Gastroesophageal sphincter (tissue), 4 donors: Measurements from ENCODE around the gene PRDM5. TPM values are rescaled to one million over a fixed set of nuclear protein-coding genes. Genes with fewer than 3 reads are reported as not detected.
A peak's percentile ranks its signal among the peaks of the same experiment; 100 is the strongest.

Source experiments
- ATAC-seq: fragments of 150-250 bp; one replicate; pipeline ENCODE4 v1.9.1; 2016; ENCODE audit warnings: mild to moderate bottlenecking, moderate library complexity
- H3K27ac ChIP-seq, 4 donors: fragments of 200-600 bp; sonication (generic) in 3 of 4; 1 replicate in 3 of 4; 2 replicates in 1 of 4; pipeline ENCODE4 v1.5.1; 2016 to 2019
- H3K27me3 ChIP-seq: fragments of 200-600 bp; sonication (generic); one replicate; pipeline ENCODE4 v1.5.1; 2019
- H3K36me3 ChIP-seq, 2 donors: fragments of 200-600 bp; sonication (generic); one replicate each; pipeline ENCODE4 v1.5.1; 2019; ENCODE audit warnings: control low read depth in 1 of 2
- H3K4me1 ChIP-seq, 3 donors: fragments of 200-600 bp; sonication (generic); 1 replicate in 2 of 3; 2 replicates in 1 of 3; pipeline ENCODE4 v1.5.1; 2016 to 2019; ENCODE audit warnings: control low read depth in 2 of 3
- H3K4me3 ChIP-seq, 2 donors: fragments of 200-600 bp; sonication (generic); one replicate each; pipeline ENCODE4 v1.5.1; 2019; ENCODE audit warnings: mild to moderate bottlenecking in 1 of 2, moderate library complexity in 1 of 2
- H3K9me3 ChIP-seq, 3 donors: fragments of 200-600 bp; sonication (generic); one replicate each; pipeline ENCODE4 v1.5.1; 2017 to 2019; ENCODE audit warnings: control low read depth in 2 of 3
- EP300 ChIP-seq: sonication (generic); formaldehyde crosslinking; IDR thresholded peaks from one replicate; pipeline ENCODE4 v1.6.1; 2017; ENCODE audit warnings: antibody characterized with exemption, mild to moderate bottlenecking
- POLR2A ChIP-seq, 2 donors: fragments of 450-650 bp; IDR thresholded peaks; one replicate each; pipeline ENCODE4 v1.6.1; 2017; ENCODE audit warnings: antibody characterized with exemption in 2 of 2, mild to moderate bottlenecking in 2 of 2, moderate library complexity in 1 of 2
- POLR2AphosphoS5 ChIP-seq: sonication (generic); formaldehyde crosslinking; IDR thresholded peaks from one replicate; pipeline ENCODE4 v1.6.1; 2017; ENCODE audit warnings: antibody characterized with exemption
- WGBS, 2 donors: methylation state at CpG; one replicate each; pipeline ENCODE4 v1.1.5; 2018; ENCODE audit warnings: low coverage in 1 of 2; 5-methylcytosine and 5-hydroxymethylcytosine counted together
- total RNA-seq, 4 donors: library from RNA; depleted of rRNA; stranded (reverse); fragments of >200 nt; gene quantifications; one replicate each; pipeline ENCODE4 v1.1.0, GENCODE V29; 2016
- TF ChIP-seq, protein P1 (sequence below), 4 experiments: fragments of 200-600 bp in 2 of 4; fragments of 450-650 bp in 2 of 4; sonication (generic) in 1 of 4; IDR thresholded peaks; one replicate each; pipeline ENCODE4 v1.5.1; 2017 to 2019; ENCODE audit warnings: antibody characterized with exemption in 4 of 4, mild to moderate bottlenecking in 2 of 4, moderate library complexity in 2 of 4

The PRDM5 gene
- total RNA-seq = 10 to 100 TPM; 10.6 to 33.9 (median 18.9) TPM

DNA sequence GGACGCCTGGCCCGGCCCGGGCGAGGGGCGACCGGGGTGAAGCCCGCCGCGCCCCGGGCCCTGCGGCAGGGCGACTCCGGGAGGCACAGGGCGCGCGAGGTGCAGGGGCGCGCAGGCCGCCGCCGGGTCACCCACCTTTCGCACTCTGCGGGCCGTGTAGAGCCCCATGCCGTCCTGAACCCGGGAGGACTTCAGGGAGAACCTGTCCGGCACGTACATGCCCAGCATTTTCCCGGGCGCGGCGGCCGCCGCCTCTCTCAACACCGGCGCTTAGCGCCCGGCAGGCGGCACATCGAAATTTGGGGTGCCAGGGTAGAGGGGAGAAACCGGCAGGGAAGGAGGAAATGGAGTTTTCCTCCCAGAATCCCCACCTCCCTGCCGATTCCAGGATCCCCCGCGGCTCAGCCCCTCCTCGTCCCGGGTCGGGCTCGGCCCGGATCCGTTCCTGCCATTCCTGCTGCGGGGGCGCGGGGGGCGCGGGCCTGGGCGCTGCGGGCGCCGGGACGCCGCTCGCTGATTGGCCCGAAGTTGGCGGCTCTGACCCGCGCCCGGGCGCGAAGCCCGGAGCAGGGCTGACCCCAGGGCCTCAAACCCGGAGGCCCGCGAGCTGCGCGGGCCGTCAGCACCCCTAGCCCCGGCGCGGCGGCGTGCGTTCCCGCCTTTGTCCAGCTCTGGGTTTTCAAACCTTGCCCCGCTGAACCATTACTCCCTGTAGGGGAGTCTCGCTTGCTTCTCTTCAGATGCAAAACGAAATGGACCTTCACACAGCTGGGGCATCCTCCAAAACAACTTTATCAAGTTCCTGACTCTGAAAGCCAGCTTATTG lies at the start of gene PRDM5:
PRDM5 (minus strand) TSS at position 346 of the 826 bp plus-strand sequence; CDS start at position 228, 118 bp downstream.
- TF ChIP-seq POLR2AphosphoS5 (no peak), EP300 (no peak), POLR2A (IDR thresholded peaks at IDR 0.05) (peak in 1 of 2 donors; percentile 14)
- TF ChIP-seq, protein P1, sequence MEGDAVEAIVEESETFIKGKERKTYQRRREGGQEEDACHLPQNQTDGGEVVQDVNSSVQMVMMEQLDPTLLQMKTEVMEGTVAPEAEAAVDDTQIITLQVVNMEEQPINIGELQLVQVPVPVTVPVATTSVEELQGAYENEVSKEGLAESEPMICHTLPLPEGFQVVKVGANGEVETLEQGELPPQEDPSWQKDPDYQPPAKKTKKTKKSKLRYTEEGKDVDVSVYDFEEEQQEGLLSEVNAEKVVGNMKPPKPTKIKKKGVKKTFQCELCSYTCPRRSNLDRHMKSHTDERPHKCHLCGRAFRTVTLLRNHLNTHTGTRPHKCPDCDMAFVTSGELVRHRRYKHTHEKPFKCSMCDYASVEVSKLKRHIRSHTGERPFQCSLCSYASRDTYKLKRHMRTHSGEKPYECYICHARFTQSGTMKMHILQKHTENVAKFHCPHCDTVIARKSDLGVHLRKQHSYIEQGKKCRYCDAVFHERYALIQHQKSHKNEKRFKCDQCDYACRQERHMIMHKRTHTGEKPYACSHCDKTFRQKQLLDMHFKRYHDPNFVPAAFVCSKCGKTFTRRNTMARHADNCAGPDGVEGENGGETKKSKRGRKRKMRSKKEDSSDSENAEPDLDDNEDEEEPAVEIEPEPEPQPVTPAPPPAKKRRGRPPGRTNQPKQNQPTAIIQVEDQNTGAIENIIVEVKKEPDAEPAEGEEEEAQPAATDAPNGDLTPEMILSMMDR (IDR thresholded peaks at IDR 0.05) = peak in 3 of 4 experiments; percentile 21 to 26 (median 25)
- Histone ChIP-seq H3K27me3 (no peaks in the 10 kb centered on the region), H3K9me3 (no peaks in the 10 kb centered on the region), H3K27ac (peak within 1 kb of the TSS; percentile 89 to 96 (median 96)), H3K36me3 (no peaks in the 10 kb centered on the region), H3K4me1 (peaks cover 0 to 40% (median 3%) of the 10 kb centered on the region in 3 donors), H3K4me3 (peak within 1 kb of the TSS; percentile 86 to 92)
- WGBS, 2 donors = 0% methylated on average over 4 of the region's 86 CpGs; no CpG with 5 or more reads in 1 of the 2 donors
- peak; percentile 81 for ATAC-seq

DNA sequence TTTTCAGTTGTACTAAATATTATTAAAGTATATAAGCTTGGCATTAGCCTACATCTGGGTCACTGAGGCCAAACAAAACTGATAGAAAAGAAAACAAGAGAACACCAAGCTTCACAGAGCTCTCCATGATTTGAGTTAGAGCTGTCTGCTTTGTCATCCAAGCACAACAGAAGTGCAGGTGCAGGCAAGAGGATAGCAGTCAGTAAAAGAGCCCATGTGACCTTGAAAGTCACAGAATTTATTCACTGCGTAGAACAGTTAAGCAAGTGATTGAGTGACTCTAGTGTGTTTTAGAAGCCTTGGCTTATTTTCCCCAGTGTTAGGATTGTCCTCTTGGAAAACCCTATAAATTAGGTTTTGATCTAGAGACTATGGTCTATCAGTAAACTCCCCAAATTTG lies 49.4 kb upstream of the PRDM5 start:
- TF ChIP-seq, protein P1 (IDR thresholded peaks at IDR 0.05) = no peak
- TF ChIP-seq POLR2A (IDR thresholded peaks at IDR 0.05) (no peak), EP300 (no peak), POLR2AphosphoS5 (no peak)
- no peaks in the 10 kb centered on the region for H3K4me1 ChIP-seq
- H3K27me3 ChIP-seq = no peaks in the 10 kb centered on the region
- ATAC-seq = no peak
- H3K9me3 ChIP-seq = no peaks in the 10 kb centered on the region
- no peak overlapping the region for H3K27ac ChIP-seq
- no peak overlapping the region for H3K4me3 ChIP-seq
- WGBS, 2 donors = 40 to 77% methylated on average over 1 of the region's 1 CpG
- no peaks in the 10 kb centered on the region for H3K36me3 ChIP-seq

DNA sequence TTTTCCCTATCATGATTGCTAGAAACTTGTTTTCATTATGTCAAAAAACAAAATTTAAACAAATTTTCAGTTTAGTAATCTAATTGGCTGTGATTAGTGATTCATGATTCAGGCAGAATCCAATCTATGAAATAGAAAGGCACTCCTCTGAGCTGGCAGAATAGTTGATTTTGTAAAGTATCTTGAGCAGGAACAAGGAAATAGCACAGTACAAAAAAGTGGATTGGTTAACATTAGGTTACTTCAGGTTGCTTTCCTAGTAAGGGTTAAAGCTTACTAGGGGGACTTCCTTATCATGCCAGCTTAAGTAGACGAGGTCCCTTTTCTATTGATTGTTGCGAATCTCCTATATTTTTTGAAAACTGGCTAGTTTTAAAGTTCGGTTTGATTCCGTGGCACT lies 43.4 kb upstream of the PRDM5 start:
- Histone ChIP-seq H3K4me1 (no peaks in the 10 kb centered on the region), H3K27ac (no peak overlapping the region), H3K4me3 (no peak overlapping the region), H3K27me3 (no peaks in the 10 kb centered on the region), H3K9me3 (no peaks in the 10 kb centered on the region), H3K36me3 (no peaks in the 10 kb centered on the region)
- TF ChIP-seq EP300 = no peak
- no peak for TF ChIP-seq POLR2AphosphoS5
- TF ChIP-seq, protein P1 (IDR thresholded peaks at IDR 0.05) = no peak
- ATAC-seq = no peak
- 55 to 66% methylated on average over 4 of the region's 4 CpGs for WGBS, 2 donors

DNA sequence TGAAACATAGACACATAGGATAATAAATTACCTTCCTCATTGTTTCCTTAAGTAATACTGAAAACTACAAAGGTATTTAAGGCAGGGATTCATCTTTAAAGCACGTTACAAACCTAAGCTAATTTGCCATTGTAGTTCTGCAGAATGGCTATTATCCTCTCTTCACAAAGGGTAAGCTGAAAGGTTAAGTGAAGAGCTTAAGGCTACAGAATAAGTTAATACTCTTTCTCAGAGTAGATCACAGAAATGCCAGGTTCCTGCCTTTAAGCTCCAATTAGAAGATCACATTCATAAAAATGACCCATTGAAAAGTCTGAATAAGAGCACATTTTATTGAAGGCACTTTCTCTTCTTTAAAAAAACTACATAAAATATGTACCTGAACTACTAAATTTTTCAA lies 42.1 kb upstream of the PRDM5 start:
- Histone ChIP-seq H3K4me3 (no peak overlapping the region), H3K4me1 (no peaks in the 10 kb centered on the region), H3K36me3 (no peaks in the 10 kb centered on the region), H3K9me3 (no peaks in the 10 kb centered on the region), H3K27me3 (no peaks in the 10 kb centered on the region), H3K27ac (no peak overlapping the region)
- TF ChIP-seq EP300 (no peak), POLR2A (IDR thresholded peaks at IDR 0.05) (no peak), POLR2AphosphoS5 (no peak)
- TF ChIP-seq, protein P1 (IDR thresholded peaks at IDR 0.05) = no peak
- 55 to 56% methylated on average over 1 of the region's 1 CpG for WGBS, 2 donors
- ATAC-seq = no peak

DNA sequence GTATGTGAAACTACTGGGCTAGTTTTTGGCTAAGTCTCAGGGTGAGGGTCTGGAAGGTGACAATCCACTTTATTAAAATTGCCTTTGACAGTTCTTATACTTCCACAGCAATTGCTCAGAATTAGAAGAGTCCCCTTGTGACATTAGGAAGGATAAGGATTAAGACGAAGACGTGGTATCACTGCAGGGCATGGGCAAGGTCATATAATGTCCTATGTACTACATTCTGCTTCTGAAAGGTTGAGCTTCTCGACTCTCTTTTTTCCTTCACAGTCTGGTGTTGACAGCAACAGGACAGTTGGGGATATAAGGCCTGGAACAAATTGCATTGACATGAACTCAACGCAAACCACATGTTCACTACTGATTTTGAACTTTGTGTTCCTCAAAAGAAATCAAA lies 40.9 kb upstream of the PRDM5 start:
- no peaks in the 10 kb centered on the region for H3K4me1 ChIP-seq
- no peak overlapping the region for H3K27ac ChIP-seq
- no peaks in the 10 kb centered on the region for H3K9me3 ChIP-seq
- H3K27me3 ChIP-seq = no peaks in the 10 kb centered on the region
- TF ChIP-seq POLR2AphosphoS5 (no peak), EP300 (no peak), POLR2A (IDR thresholded peaks at IDR 0.05) (no peak)
- TF ChIP-seq, protein P1 (IDR thresholded peaks at IDR 0.05) = no peak
- no peak for ATAC-seq
- H3K4me3 ChIP-seq = no peak overlapping the region
- no peaks in the 10 kb centered on the region for H3K36me3 ChIP-seq
- 75 to 76% methylated on average over 4 of the region's 4 CpGs for WGBS, 2 donors
